PC-9 (cell line): ENCODE measurements around the gene SKI.

ENCODE experiments used
- EZH2 ChIP-seq: fragments of 200-600 bp; sonication (generic); IDR thresholded peaks from 2 replicates; pipeline ENCODE4 v1.8.0; 2017; ENCODE audit warnings: antibody characterized with exemption, low read depth
- TF ChIP-seq, protein P1 (sequence below): fragments of 200-600 bp; sonication (generic); conservative IDR thresholded peaks from 2 replicates; pipeline ENCODE4 v1.6.1; 2017; ENCODE audit warnings: mixed run types, antibody characterized with exemption, mild to moderate bottlenecking, moderate library complexity

GRCh38 chr1:2279817-2280216 lies 51.7 kb downstream of the SKI start:
- TF ChIP-seq, protein P1, sequence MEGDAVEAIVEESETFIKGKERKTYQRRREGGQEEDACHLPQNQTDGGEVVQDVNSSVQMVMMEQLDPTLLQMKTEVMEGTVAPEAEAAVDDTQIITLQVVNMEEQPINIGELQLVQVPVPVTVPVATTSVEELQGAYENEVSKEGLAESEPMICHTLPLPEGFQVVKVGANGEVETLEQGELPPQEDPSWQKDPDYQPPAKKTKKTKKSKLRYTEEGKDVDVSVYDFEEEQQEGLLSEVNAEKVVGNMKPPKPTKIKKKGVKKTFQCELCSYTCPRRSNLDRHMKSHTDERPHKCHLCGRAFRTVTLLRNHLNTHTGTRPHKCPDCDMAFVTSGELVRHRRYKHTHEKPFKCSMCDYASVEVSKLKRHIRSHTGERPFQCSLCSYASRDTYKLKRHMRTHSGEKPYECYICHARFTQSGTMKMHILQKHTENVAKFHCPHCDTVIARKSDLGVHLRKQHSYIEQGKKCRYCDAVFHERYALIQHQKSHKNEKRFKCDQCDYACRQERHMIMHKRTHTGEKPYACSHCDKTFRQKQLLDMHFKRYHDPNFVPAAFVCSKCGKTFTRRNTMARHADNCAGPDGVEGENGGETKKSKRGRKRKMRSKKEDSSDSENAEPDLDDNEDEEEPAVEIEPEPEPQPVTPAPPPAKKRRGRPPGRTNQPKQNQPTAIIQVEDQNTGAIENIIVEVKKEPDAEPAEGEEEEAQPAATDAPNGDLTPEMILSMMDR, result no peak
- TF ChIP-seq EZH2, result no peak
